Heart right ventricle (tissue), 16 donors: ENCODE results near the gene TCERG1L. TPM values are rescaled to one million over a fixed set of nuclear protein-coding genes. Genes with fewer than 3 reads are reported as not detected.

Experiments used
- ATAC-seq, 8 donors: fragments of 200-7000 bp; cut with Tn5 transposase; one replicate each; pipeline ENCODE4 v1.9.1; 2020; ENCODE audit warnings: mild to moderate bottlenecking in 8 of 8, moderate library complexity in 8 of 8, moderate number of reproducible peaks in 1 of 8
- DNase-seq, 2 donors: peaks; one replicate each; pipeline ENCODE4 v3.0.0-alpha.2; 2020
- H3K27ac ChIP-seq, 10 donors: fragments of 200-600 bp; sonication (generic) in 2 of 10; one replicate each; pipeline versions ENCODE4 v1.5.0 to v1.8.0; 2020 to 2022; ENCODE audit warnings: mild to moderate bottlenecking in 3 of 10
- H3K27me3 ChIP-seq, 7 donors: fragments of 200-600 bp; one replicate each; pipeline ENCODE4 v1.8.0; 2021 to 2022; ENCODE audit warnings: mild to moderate bottlenecking in 2 of 7
- H3K36me3 ChIP-seq, 9 donors: fragments of 200-600 bp; sonication (generic) in 1 of 9; one replicate each; pipeline versions ENCODE4 v1.5.0 to v1.8.0; 2020 to 2022; ENCODE audit warnings: mild to moderate bottlenecking in 2 of 9
- H3K4me1 ChIP-seq, 9 donors: fragments of 200-600 bp; sonication (generic) in 1 of 9; one replicate each; pipeline versions ENCODE4 v1.5.0 to v1.8.0; 2020 to 2022; ENCODE audit warnings: mild to moderate bottlenecking in 4 of 9
- H3K4me3 ChIP-seq, 10 donors: fragments of 200-600 bp; sonication (generic) in 2 of 10; one replicate each; pipeline versions ENCODE4 v1.5.0 to v1.8.0; 2020 to 2022; ENCODE audit warnings: mild to moderate bottlenecking in 7 of 10, moderate library complexity in 2 of 10
- H3K9me3 ChIP-seq, 11 donors: fragments of 200-600 bp in 10 of 11; sonication (generic) in 2 of 11; one replicate each; pipeline versions ENCODE4 v1.5.0 to v1.8.0; 2013 to 2022; ENCODE audit warnings: mild to moderate bottlenecking in 2 of 11, control low read depth in 1 of 11, moderate library complexity in 1 of 11
- CTCF ChIP-seq, 9 donors: fragments of 200-600 bp; sonication (generic) in 2 of 9; IDR thresholded peaks; one replicate each; pipeline versions ENCODE4 v1.5.0 to v1.8.0; 2021 to 2022; ENCODE audit warnings: antibody characterized with exemption in 9 of 9, mild to moderate bottlenecking in 5 of 9, moderate library complexity in 1 of 9
- WGBS, 2 donors: extraction: QIAGEN DNeasy Blood & Tissue Kit; methylation state at CpG; one replicate each; pipeline ENCODE4 v1.1.7; 2013; ENCODE audit warnings: inconsistent platforms in 1 of 2; 5-methylcytosine and 5-hydroxymethylcytosine counted together
- intact Hi-C, 10 donors: fragments of 100-400 bp; cut with DNase I; formaldehyde crosslinking; loops; one replicate each; pipeline versions ENCODE4 v1.11.1 to v1.14.2; 2022
- polyA plus RNA-seq, 2 donors: library from polyadenylated mRNA; stranded (reverse); fragments of 200-250 nt; gene quantifications; one replicate each; pipeline ENCODE4 v1.2.3, GENCODE V29; 2013
- total RNA-seq, 10 donors: library from RNA; stranded (reverse); fragmentation: NEBNext Ultra II Directional in 3 of 10; extraction: Animal tissue kit (Norgen Biotek cat#: 25700) in 3 of 10; gene quantifications; one replicate each; pipeline versions ENCODE4 v1.2.1 to v1.2.4, GENCODE V29; 2021 to 2023
- donor health status: Arrhythmogenic right ventricular cardiomyopathy.
- donor health status: ischemic (EF 13 %, LVEDD 7.1; RV severe dilation, severe dysfunction).
- donor health status: healthy with polysubstance abuse.
- donor health status: DM: no; HTN: yes; CAD: no.
- donor health status: DM: no; HTN: no; CAD: no.
- donor health status: ischemic (EF 25% LVEDD 6.9; RV normal size, moderate dysfunction).
- donor health status: ischemic (EF 25% LVEDD 5.7; RV mildly dilated, moderate dysfunction).
- donor health status: healthy.
- donor health status: DM: yes; HTN: yes; CAD: no.
- donor health status: Ischemic cardiomyopathy.
- donor health status: ischemic (EF 35%, LVEDD 5.7; RV mildly dilated, moderate dysfunction).
- donor health status: nonischemic (EF 11% LVEDD 7.7; RV severe dilation, severe dysfunction).
- donor health status: DM: yes; HTN: yes; CAD: no.
- donor health status: PGD.
- donor health status: ischemic (EF 29% LVEDD 5.4; RV normal size, mild dysfunction).
- donor health status: nonischemic (EF 23%, LVEDD 6.1; RV moderate dilation, normal function).

The TCERG1L gene
- total and polyA plus RNA-seq, 12 donors, result 0.09 TPM; not detected in 10

GRCh38 chr10:131121511-131122035, 189.9 kb downstream of the TCERG1L start:
- Histone ChIP-seq H3K9me3 (no peaks in the 10 kb centered on the region), H3K36me3 (no peaks in the 10 kb centered on the region), H3K4me1 (peaks cover 0 to under 1% (median 0%) of the 10 kb centered on the region in 9 donors), H3K4me3 (no peak overlapping the region), H3K27ac (no peak overlapping the region), H3K27me3 (peaks cover 0 to 31% (median 23%) of the 10 kb centered on the region in 7 donors)
- ATAC-seq (no peak), DNase-seq (no peak)
- TF ChIP-seq CTCF (IDR thresholded peaks at IDR 0.05), result no peak
- intact Hi-C loops, result no loop called here
- 86 to 90% methylated on average over 11 of the region's 11 CpGs for WGBS, 2 donors

- no peak for TF ChIP-seq CTCF (IDR thresholded peaks at IDR 0.05)
- no peak for DNase-seq
- Histone ChIP-seq H3K27ac (no peak overlapping the region), H3K4me3 (no peak overlapping the region), H3K4me1 (no peaks in the 10 kb centered on the region), H3K9me3 (no peaks in the 10 kb centered on the region), H3K27me3 (peaks cover 0 to 14% (median 10%) of the 10 kb centered on the region in 7 donors), H3K36me3 (no peaks in the 10 kb centered on the region)
- intact Hi-C loops, result no loop called here
- 83 to 84% methylated on average over 17 of the region's 17 CpGs for WGBS, 2 donors
- no peak for ATAC-seq
These were observed 191.7 kb downstream of the TCERG1L start for GRCh38 chr10:131119626-131120355.

GRCh38 chr10:131117416-131118212, 193.9 kb downstream of the TCERG1L start:
- no peaks in the 10 kb centered on the region for H3K4me1 ChIP-seq
- ATAC-seq (no peak), DNase-seq (no peak)
- no peak overlapping the region for H3K4me3 ChIP-seq
- H3K27ac ChIP-seq, result no peak overlapping the region
- no peaks in the 10 kb centered on the region for H3K36me3 ChIP-seq
- 88% methylated on average over 21 of the region's 21 CpGs for WGBS, 2 donors
- intact Hi-C loops, result no loop called here
- peaks cover 0 to 6% (median 0%) of the 10 kb centered on the region in 7 donors for H3K27me3 ChIP-seq
- no peaks in the 10 kb centered on the region for H3K9me3 ChIP-seq
- TF ChIP-seq CTCF (IDR thresholded peaks at IDR 0.05), result no peak

GRCh38 chr10:131116991-131117375, 194.5 kb downstream of the TCERG1L start:
- 86 to 90% methylated on average over 9 of the region's 9 CpGs for WGBS, 2 donors
- intact Hi-C loops, result no loop called here
- Histone ChIP-seq H3K4me3 (no peak overlapping the region), H3K27me3 (peaks cover 0 to 10% (median 0%) of the 10 kb centered on the region in 7 donors), H3K27ac (no peak overlapping the region), H3K4me1 (no peaks in the 10 kb centered on the region), H3K36me3 (no peaks in the 10 kb centered on the region), H3K9me3 (no peaks in the 10 kb centered on the region)
- ATAC-seq (no peak), DNase-seq (no peak)
- TF ChIP-seq CTCF (IDR thresholded peaks at IDR 0.05), result no peak
